GM18907 (cell line): ENCODE results near the gene DDX24.

Experiments used
- ATAC-seq: cut with Tn5 transposase; IDR thresholded peaks from one replicate; pipeline ENCODE4 v1.9.1; 2021; ENCODE audit warnings: mild to moderate bottlenecking, moderate library complexity; ENCODE audit not compliant: unreplicated experiment

Gene DDX24

DNA sequence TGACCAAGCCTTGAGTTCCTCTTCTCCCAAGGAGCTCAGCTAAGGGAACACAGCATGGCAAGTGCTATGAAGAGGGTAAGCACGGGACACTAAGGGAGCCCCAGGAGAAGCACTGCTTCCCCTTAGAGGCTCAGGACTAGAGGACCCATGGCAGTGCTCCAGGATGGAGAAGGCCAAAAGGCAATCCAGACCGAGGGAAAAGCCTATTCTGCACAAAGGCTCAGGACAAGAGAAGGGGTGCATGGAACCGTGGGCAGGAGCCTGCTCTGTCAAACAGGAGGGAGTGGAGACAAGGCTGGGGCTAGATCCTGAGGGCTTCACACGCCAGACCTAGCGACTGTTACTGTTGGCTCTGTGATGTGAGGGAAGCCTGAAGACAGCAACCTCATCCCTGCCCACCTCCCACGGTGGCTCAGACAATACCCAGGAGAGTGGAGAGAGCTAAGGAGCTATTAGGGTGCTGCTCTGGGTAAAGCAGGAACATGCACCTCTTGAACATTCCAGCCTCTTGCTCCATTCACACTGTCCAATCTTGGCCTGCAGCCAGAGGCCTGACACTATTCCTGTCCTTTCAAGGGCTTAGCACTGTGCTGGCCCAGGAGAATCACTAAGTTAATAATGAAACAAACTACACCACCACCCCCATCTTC lies 30.6 kb downstream of the DDX24 start:
- ATAC-seq: no peak

DNA sequence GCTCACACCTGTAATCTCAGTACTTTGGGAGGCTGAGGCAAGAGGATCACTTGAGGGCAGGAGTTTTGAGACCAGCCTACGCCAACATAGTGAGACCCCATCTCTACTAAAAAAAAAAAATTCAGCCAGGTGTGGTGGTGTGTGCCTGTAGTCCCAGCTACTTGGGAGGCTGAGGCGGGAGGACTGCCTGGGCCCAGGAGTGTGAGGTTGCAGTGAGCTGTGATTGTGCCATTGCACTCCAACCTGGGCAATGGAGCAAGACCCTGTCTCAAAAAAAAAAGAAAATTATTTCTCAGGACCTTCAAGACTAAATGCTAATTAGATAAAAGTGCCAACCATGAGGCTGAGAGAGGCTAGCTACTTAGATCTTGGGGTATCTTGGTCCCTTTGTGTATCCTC lies 31.4 kb downstream of the DDX24 start:
- no peak for ATAC-seq

DNA sequence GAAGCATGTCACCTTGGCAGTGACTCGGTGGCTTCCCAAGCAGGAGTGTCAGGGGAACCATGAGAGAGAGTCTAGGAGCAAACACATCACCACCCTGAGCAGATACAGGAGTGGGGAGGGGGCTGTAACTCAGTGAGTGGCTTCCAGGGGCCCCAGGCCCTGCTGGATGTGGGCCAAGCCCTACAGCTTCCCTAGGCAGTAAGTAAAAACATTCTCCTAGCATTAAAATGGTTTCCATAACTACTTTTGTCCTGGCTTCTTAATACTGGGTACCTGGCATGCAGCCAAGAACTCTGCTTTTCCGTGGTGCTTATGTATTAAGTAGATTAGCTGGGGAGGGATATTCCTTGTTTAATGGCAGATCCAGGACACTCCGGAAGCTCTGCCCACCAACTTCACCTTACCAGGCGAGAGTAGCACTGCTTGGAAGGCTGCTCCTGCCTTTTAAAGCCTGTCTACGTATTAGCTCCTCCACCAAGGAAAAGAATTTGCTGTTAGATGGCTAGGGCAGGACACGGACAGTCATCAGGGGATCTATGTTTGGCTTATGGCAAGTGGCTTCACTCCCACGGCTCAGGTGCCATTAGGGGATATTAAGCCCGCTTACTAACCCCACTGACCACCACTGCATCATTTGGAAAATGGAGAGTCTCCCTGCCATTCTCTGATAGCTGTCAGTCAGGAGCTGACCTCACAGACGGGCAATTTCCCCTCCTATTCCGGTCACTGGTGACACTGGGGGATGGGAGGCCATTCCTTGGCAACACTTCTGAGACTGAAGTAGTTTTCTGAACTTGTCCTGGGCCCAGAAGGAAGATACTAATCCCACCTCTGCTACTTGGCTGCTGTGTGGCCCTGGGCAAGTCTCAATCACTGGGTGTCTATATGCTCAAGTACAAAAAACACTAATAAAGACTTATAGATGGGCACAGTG lies 32.0 kb downstream of the DDX24 start:
- no peak for ATAC-seq

DNA sequence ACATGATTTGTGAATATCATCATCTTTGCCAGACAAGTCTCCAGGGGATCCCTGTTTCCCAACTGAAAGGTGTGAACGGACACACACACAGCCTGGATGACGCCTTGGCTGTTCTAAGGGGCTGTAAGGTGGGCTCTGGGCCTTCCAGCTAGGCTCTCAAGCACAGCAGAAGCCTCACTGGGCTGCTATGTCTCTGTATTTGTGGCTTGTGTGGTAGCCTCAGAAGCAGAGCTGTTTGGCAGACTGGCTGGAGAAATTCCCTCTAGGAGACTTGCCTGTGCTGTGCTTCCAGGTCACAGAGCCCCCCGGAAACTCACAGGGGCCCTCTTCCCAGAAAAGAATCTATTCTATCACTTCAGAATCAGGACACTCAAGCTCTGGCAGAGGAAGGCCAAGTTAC lies 33.4 kb downstream of the DDX24 start:
- no peak for ATAC-seq

DNA sequence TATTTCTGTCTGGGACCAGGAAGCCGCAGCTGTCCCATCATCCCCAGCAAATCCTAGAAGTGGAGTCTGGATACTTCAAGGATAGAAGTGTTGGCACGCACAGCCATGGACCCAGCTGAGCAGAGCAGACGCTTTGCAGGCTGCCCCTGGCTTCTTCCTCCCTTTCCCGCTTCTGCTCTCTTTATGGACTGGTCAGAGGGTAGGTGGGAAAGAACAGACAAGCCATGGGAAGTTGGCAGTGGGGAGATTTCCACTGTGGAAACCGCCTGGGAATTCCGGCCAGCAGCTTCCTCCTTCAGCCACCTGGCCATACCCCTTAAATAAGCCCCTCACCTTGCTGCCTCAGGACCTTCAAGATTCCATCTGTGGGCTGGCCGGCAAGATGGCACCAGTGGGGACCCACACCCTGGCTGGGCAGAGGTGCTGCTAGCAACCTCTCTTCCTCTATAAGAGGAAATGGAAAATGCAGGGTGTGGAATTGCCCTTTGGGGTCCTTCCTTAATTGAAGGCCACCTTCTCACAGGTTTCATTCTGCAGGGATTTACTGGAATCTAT lies 34.2 kb downstream of the DDX24 start:
- no peak for ATAC-seq

DNA sequence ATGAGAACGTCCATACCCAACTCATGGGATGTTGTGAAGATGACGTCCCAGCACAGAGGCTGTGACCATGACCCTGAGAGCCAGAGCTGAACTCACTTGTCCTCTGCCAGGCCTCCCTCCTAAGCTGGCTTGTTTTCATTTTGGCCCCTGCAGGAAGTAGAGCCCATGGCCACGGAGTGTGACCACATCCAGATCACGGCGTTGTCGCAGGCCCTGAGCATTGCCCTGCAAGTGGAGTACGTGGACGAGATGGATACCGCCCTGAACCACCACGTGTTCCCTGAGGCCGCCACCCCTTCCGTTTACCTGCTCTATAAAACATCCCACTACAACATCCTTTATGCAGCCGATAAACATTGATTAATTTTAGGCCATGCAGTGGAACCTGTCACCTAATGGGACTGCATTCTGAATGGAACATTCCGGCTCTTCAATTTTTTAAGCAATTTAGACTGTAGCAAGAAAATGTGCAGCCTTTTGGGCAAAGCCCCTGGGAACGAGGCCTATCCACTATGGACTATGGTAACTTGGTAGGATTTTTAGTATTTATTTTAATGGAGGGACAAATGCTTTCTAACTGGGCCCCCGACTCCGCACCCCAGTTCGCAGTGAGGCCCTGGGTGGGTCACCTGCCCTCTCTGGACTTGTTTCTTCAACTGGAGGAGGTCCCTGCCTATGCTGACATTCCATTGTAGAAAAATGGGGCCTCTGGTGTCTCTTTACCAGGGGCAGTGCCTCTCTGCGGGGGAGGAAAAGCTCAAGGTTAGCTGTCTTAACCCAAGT lies 35.2 kb downstream of the DDX24 start:
- ATAC-seq: no peak

DNA sequence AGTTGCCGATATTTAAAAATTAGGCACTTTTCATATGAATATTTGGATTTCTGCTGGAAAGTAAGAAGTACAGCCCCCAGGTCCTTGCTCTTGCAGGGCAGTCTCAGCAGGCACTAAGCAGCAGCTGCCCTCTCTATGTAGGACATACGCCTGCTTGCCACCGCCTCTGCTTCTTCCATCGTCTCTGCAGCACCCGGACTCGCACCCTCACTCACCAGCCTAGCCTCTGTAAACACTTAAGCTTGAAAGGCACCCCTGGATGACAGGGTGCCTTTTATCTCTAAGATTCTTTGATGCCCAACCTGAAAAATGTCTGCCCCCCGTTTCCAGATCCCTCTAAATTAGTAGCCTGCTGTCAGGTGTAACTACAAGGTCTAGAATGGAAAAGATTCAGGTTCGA lies 35.9 kb downstream of the DDX24 start:
- ATAC-seq: no peak

DNA sequence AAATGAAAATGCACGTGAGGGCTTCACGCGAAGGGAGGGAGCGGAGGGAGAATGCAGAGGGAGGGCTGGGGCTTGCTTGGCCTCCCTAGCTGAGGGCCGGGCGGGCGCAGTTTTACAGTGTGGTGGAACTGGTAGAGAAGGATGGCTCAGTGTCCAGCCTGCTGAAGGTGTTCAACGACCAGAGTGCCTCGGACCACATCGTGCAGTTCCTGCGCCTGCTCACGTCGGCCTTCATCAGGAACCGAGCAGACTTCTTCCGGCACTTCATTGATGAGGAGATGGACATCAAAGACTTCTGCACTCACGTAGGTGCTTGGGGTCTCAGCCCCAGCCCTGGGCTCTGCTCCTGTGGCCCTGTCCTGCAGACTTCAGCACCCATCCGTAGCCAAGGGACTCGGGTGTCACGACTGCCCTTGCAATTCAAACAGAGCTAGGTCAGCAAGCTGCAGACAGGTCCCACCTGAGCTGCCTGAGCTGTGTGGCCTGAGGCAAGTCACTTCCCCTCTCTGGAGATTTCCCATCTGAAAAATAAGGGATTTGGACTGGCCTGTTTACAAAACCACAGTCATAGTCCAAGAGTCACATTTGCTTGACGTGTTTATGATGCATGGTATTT lies 36.4 kb downstream of the DDX24 start:
- no peak for ATAC-seq

DNA sequence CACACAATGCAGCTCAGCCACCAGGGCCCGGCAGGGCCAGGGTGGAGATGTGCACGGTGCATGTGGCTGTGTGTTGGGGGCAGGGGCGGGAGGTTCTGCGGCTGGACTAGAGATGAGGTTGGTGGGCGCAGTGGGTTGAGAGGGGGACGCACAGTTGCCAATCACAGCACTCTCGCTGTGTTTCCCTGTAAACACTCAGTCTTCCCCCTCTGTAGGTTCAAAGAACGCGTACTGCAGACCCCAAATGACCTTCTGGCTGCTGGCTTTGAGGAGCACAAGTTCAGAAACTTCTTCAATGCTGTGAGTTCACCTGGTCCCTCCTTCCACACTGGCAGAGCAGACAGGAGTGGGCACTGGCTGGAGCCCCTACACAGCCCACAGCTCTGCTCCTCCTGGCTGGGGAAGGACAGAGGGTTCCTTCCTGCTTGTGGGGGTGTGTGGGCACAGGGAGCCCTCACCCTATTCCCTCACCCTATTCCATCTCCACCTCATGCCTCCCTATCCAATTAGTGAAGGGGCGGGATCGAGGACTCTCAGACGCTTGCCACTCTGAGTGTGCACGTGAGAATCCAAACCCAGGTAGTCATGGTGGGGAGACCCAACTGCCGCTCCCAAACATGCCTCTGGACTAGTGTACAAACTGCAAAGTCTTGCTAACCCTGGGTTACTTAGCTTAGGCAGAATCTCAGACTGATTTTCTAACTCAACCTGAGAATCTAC lies 37.1 kb downstream of the DDX24 start:
- no peak for ATAC-seq

DNA sequence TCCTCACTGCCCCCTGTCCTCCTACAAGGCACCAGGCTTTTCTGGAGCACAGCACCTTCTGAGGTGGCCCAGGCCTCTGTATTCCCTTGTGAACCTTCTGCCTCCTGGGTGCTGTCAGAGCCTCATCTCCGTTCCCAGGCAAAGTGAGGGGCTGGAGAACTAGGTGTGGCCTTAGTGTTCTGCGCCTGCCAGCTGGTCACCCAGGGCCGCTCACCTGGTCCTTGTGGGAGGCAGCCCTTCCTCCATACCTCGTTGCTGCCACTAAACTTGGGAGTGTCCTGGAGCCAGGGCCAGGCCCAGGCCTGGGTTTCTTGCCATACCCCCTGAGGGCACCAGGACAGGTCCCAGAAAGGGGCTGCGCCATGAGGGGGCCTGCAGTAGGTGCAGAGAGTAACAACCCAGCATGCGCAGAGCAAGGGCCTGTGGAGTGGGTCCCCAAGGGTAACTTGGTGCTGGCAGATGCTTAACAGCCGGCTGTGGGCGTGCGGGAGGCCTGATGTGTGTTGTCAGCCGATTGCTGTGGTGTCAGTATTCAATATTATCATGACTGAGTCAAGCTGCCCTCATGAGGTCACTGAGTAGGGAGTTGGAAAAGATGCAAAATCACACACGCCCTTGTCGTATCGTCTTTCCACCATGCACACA lies 37.8 kb downstream of the DDX24 start:
- ATAC-seq: no peak

DNA sequence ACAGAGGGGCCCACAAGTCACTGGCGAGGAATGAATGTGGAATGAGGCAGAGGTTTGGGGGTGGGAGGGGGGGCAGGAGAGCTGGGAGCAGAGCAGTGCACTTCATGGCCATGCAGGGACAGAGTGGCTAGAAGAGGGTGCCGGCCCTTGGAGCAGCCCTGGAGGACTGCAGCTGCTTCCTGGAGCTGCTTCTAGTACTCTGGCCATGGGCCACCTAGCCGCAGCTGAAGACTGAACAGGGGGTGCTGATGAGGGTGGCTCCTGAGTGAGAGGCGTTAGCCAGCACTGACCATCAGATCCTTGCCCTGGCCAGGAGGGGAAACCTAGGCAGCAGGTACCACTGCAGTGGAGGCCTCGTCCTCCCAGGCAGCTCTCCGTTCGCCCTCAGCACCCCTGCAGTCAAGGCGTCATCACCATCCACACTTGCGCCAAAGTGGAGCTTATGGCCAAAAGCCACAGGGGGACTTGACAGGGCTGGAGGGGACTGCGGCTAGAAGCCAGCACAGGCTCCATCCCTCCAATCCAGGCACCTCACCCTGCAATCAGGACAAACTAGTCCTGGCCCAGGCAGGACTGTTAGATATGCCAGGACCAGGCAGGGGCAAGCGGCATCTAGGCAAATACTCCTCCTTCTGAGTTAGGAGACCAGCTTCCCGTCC lies 38.4 kb downstream of the DDX24 start:
- ATAC-seq: no peak

DNA sequence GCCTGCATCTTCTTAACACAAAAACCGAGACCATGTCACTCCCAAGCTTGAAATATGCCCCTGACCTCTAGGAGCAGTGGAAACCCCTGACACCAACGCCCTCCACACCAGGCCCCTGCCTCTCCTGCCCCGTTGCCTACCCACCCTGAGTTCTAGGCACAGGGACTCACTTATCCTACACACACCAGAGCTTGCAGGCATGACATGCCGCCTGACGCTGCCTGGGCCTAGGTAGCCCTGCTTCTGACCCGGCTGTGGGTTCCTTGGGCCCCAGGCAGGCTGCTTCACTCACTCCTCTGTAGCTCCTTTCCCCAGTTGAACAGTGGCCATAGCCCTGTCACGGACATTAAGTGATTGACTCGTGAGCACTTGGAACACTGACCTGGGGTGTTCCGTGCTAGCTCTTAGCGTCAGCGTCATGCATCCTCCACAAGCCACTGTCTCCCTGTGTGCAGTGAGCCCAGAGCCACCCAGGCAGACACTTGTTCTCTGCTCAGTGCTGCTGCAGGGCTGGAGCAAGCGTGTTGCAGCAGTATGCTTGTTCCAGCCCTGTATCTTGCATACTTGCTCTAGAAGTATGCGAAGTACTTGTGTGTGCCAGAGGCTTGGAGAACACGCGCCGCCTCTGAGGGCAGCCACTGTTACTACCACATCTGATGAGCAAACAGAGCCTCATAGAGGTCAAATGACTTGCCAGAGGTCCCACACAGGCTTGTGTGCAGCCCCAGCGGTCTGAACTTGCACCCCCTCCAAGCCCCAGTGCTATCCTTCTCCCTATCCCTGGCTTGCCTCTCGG lies 39.3 kb downstream of the DDX24 start:
- ATAC-seq: no peak

DNA sequence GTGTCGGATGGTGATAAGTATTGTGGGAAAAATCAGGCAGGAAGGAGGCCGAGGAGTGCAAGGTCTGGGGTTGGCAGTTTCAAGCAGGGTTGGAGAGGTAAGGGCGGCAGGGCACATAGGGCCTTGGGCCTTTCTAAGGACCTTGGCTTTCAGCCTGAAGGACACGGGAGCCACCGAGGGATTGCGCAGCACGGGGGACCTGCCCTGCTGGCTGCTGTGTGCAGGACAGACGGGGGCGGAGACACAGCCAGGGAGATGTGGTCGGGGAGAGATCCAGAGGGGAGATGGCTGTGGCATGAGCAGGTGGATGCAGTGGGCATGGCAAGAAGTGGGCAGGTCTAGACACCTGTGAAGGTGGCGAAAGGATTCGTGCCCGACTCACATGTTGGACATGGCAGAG lies 40.2 kb downstream of the DDX24 start:
- ATAC-seq: no peak

DNA sequence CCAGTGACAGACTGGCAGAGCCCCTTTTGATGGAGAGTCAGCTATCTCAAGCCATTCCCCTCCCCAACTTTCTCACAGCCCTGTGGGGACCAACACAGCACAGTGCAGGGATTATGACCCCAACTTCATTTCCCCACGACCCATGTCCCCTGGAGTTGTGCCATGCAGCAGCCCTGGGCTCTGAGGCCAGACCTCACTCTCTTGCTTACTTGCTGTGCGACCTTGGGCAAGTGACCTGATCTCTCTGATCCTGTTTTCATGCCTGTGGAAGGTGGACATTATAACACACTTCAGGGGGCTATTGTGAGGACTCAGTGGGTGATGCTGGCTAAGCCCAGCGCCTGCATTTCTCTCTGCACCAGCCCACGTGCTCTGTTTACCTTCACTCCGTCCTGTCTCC lies 40.8 kb downstream of the DDX24 start:
- ATAC-seq: no peak

DNA sequence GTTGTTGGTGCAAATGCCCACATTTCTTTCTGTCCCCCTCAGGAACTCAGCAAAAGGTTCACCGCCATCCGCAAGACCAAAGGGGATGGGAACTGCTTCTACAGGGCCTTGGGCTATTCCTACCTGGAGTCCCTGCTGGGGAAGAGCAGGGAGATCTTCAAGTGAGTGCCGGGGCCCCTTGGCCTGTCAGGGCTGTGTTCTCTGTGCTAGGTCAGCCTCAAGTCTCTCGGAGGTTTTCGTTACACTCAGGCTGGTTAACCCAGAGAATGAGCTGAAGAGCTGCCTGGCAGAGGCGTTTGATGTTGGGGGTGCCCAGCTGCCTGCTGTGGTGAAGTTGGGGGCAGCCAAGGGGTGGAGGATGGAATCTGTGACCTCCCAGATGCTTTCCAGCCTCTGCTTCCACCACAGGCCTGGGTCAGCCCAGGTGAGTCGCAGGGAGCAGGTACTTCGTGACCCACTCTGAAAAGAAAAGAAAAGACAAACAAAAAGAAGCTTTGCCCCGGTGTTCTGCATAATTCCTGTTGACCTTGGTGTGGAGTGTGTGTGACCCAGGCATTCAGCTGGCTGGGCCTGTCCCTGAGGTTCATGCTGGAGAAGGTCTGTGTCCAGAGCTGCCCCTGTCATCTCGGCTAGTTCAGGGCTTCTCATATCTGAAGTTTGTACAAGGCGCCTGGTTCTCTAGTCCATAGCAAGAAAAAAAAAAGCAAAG lies 41.9 kb downstream of the DDX24 start:
- no peak for ATAC-seq

DNA sequence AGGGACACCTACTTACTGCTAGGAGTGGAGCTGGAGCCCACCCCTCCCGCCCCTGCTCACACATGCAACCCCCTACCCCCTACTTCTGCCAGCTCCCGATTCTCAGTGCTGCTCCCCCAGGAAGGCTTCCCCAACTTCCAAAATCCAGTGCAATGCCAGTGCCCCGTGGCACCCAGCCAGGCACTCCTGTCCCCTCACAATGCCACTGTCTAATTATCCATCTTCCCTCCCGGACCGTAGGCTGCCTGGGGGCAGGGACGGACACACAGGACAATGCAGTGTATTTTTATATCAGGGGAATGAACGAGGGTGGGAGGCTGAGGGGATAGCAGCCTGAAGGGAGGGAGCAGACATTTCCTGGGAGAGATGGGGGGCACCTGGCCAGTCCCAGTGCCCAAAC lies 42.5 kb downstream of the DDX24 start:
- ATAC-seq: no peak

DNA sequence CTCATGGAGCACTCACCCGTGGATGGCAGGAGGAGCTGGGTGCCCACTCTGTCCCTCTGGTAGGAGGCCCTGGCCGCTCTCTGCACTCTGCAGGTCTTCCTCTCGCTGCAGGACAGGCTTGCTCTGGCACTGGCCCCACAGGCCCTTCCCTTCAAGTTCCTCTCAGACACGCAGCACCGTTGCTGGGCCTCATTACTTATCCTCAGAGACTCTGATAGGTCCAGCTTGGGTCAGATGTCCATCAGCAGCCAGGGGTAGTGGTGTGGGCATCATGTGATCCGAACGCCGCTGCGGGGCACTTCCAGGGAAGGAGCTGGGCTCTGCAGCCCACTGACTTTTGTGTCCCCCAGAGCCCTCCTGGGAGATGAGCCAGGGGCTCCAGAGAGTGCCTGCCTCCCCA lies 43.0 kb downstream of the DDX24 start:
- ATAC-seq: no peak
